Kasumi-1 (cell line): Measurements from ENCODE around the gene HUNK.
A peak's percentile ranks its signal among the peaks of the same experiment; 100 is the strongest.

Experiments
- DNase-seq, 2 experiments: peaks; one replicate each; lab custom pipeline; 2025; lab: John Stamatoyannopoulos, UW

Gene HUNK

GRCh38 chr21:31959881-31960280 is 87.1 kb downstream of the HUNK start:
- no peak for DNase-seq

- DNase-seq, result no peak
Measured at GRCh38 chr21:31961027-31961426, 88.2 kb downstream of the HUNK start.

- no peak for DNase-seq
Measured at GRCh38 chr21:31961704-31962103, 88.9 kb downstream of the HUNK start.

GRCh38 chr21:31964692-31965091 is 91.9 kb downstream of the HUNK start:
- no peak for DNase-seq

- no peak for DNase-seq
Measured at GRCh38 chr21:31967334-31967733, 94.5 kb downstream of the HUNK start.

- no peak for DNase-seq
Measured at GRCh38 chr21:31972622-31973021, 99.8 kb downstream of the HUNK start.

GRCh38 chr21:31973402-31973944 is 100.7 kb downstream of the HUNK start:
- DNase-seq, result no peak

- DNase-seq, result peak; percentile 89 to 91
Measured at GRCh38 chr21:31974454-31974985, 101.7 kb downstream of the HUNK start.

GRCh38 chr21:31975491-31975890 is 102.7 kb downstream of the HUNK start:
- no peak for DNase-seq

- DNase-seq, result no peak
Measured at GRCh38 chr21:31977816-31978215, 105.0 kb downstream of the HUNK start.

GRCh38 chr21:31983120-31983519 is 110.3 kb downstream of the HUNK start:
- DNase-seq, result no peak

GRCh38 chr21:31983554-31983953 is 110.7 kb downstream of the HUNK start:
- no peak for DNase-seq

GRCh38 chr21:31985398-31985797 is 112.6 kb downstream of the HUNK start:
- DNase-seq, result no peak

- no peak for DNase-seq
Measured at GRCh38 chr21:31986035-31986856, 113.4 kb downstream of the HUNK start.

GRCh38 chr21:31987696-31988095 is 114.9 kb downstream of the HUNK start:
- no peak for DNase-seq

GRCh38 chr21:31988492-31989290 is 115.9 kb downstream of the HUNK start:
- DNase-seq, result no peak

GRCh38 chr21:31991356-31992331 is 118.8 kb downstream of the HUNK start:
- DNase-seq, result no peak

- no peak for DNase-seq
Measured at GRCh38 chr21:31992391-31992790, 119.6 kb downstream of the HUNK start.

GRCh38 chr21:31993826-31994825 is 121.3 kb downstream of the HUNK start:
- no peak for DNase-seq

GRCh38 chr21:31997191-31997590 is 124.4 kb downstream of the HUNK start:
- DNase-seq, result no peak
